Measurements from ENCODE around the gene MRPS7.

The MRPS7 gene

DNA sequence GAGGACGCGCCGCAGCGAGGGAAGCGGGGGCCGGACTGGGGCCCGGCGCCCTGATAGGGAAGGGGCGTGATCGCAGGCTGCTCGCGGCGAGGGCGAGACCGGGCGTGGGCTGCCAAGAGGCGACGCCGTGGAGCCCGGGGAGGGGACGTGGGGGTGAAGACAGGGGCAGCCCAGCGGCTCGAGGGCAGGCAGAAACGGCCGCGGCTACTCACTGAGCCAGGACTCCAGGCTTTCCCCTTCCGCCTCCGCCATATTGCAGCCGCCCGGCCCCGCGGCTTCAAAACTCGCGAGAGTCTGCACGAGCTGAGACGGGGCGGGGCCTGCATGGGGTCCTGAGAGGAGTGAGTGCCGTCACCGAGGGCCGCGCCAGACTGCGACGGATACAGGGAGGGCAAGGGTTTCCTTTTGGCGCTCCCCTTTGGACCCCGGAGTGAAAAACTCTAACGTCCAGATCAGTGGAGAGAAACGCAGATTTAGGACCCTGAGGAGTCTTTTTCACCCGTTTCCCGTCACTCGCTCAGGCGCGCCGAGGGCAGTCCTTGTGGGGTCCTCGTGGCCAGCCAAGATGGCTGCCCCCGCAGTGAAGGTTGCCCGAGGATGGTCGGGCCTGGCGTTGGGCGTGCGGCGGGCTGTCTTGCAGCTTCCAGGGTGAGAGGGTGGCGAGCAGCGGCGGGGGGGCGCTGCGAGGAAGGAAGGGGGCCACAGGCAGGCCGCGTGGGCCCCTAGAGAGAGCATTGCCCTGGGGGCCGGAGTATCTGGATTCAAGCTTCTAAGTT, at the start of gene MRPS7, which contains the start of gene GGA3:
Gene MRPS7, plus strand, starts transcription at position 544 of the 776 bp plus-strand sequence. Its CDS starts 22 bp downstream, at position 566.
Gene GGA3, minus strand, starts transcription at position 271 of the 776 bp plus-strand sequence. Its CDS starts 19 bp downstream, at position 252.
- peak; percentile 97 for DNase-seq

DNA sequence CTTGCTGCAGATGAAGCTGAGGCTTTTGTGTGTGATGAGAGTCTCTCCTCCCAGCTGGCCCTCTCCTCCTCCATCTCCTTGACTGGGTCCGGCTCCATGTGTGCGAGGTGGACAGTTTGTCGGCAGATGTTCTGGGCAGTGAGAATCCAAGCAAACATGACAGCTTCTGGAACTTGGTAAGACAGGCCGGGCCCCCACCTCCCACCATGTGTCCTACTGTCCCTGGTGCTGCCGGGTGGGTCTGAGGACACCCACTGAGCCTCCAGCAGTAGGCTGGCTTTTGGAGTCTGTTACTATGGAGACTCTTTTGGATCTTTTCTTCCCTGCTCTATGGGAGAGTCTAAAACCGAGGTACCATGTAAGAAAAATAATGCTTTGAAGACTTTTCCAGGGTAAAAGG, 43.5 kb upstream of the MRPS7 start:
- no peak for DNase-seq

GRCh38 chr17:75219815-75220214, 41.9 kb upstream of the MRPS7 start:
- DNase-seq, result no peak

DNA sequence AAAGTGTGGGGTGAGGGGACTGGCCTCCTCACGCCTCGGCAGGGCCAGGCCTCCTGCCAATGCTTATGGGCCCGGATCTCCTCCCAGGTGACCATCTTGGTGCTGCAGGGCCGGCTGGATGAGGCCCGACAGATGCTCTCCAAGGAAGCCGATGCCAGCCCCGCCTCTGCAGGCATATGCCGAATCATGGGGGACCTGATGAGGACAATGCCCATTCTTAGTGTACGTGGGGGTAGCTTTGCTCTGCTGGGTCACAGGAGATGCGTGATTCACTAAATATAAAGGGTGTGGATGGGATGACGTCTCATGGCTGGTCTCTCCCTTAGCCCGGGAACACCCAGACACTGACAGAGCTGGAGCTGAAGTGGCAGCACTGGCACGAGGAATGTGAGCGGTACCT, 36.7 kb upstream of the MRPS7 start:
- no peak for DNase-seq

DNA sequence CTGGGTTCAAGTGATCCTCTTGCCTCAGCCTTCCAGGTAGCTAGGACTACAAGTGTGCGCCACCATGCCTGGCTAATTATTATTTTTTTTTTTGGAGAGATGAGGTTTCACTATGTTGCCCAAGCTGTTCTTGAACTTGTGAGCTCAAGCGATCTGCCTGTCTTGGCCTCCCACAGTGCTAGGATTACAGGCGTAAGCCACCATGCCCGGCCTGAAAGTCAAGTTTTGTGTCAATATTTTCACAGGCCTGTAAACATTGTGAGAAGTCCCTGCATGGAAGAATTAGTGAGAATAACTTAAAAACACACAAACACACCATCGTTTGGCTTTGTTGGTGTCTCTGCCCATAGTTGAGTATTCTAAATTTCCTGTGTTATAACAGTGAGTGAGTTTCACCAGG, 34.0 kb upstream of the MRPS7 start:
- DNase-seq, result no peak

- no peak for DNase-seq
Measured at GRCh38 chr17:75228305-75228704, 33.4 kb upstream of the MRPS7 start.

GRCh38 chr17:75228847-75229246, 32.8 kb upstream of the MRPS7 start:
- no peak for DNase-seq

- no peak for DNase-seq
Measured at GRCh38 chr17:75231071-75231470, 30.6 kb upstream of the MRPS7 start.

DNA sequence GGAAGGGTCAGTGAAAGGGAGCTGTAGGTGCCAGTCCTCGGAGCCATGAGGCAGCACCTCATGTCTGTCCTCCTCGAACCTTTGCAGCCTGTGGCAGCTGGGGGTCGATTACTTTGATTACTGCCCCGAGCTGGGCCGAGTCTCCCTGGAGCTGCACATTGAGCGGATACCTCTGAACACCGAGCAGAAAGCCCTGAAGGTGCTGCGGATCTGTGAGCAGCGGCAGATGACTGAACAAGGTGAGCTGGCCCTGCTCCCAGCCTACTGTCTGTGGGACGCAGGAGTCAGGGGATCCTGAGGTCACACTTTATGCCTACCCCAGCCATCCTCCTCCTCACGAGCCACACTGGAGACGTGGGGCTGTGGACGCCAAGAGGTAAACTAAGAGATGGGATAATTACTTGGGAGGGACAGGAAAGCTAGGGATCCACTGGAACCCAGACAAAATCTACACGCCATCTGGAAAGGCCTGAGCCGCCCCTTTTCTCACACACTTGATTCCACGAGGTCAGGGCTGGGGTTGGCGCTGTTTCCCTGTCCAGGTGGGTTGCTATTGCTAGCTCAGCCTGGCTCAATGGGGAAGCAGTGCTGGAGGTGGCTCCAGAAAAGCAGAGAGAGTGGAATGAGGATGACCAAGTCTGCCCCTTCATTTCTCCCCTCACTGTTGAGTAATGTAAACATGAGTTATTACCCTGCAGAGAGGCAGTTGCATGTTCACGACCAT, 29.8 kb upstream of the MRPS7 start:
- no peak for DNase-seq

GRCh38 chr17:75232786-75233185, 28.9 kb upstream of the MRPS7 start:
- no peak for DNase-seq

- no peak for DNase-seq
Measured at GRCh38 chr17:75237100-75238014, 24.3 kb upstream of the MRPS7 start.

DNA sequence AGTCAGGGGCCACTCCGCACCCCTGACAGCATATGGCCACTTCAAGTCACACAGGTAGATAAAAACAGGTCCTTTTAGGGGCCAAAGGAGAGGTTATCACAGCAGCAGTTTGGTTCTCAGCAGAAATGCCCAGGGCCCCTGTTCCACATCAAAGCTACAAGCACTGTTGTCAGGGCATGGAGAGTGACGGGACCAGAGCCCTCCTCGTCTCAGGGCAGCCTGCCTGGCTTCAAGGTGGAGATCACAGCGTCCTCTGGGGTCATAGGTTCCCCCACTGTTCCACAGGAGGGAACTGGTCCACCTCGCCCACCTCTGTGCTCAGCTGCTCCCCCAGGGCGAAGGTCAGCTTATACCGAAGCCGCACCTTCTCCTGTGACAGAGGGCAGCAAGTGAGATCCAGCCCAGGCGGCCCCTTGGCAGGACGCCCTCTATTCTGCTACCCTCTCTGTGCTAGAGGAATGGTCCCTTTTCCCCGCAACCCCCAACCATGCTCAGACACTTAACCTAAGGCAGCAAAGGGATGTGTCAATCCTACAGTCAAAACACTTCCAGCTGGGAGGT, 23.6 kb upstream of the MRPS7 start:
- no peak for DNase-seq

DNA sequence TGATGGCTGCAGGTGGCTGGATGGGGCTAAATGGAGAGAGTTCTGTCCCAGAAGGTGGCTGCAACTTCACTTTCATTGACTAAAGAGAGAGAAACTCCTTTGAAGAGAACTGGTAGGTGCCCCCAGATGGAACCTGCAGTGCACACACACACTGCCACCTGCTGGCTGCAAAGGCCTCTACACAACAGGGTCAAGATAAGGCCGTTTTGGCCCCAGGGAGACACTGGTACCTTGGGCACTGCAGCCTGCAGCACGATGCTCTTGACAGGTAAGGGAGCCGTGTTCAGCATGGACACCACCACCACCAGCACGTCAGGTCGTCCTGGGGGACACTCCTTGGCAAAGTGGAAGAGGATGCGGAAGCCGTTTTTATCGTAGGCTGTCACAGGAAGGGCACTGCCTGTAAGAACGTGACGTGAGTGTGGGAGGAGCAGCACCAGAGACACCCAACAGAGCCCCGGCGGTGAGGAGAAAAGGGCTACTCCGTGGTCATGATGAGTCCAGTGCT, 22.9 kb upstream of the MRPS7 start:
- DNase-seq, result peak; percentile 62 to 66

- no peak for DNase-seq
Measured at GRCh38 chr17:75239214-75239613, 22.5 kb upstream of the MRPS7 start.

DNA sequence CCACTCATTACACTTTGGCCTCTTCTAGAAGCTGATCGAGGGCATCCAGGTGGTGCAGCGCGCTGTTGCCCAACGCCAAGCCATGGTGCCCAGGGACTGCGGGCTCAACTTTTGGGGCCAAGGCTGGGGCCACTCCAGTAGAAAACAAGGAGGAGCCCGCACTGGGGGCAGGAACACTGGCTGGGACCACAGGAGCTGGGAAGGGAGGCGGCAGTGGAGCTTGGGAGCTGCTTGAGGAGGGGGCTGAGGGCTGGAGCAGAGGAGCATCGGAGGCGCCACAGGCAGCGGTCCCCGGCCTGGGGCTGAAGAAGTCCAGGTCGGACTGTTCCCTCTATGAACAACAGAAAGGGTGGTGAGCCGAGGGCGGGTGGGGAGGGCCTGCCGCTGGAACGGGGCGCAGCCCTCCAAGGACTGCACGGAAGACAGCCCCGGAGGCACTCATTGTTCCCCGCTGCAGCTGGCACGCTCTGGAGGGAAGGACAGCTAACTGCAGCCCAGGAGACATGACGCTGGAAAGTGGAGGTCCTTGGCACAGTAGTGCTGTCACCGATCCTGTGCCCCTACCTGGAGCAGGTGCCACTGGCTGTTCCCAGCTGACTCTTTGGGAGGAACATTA, 21.8 kb upstream of the MRPS7 start:
- DNase-seq, result no peak

GRCh38 chr17:75240394-75241142, 21.1 kb upstream of the MRPS7 start:
- DNase-seq, result peak; percentile 38 to 47

DNA sequence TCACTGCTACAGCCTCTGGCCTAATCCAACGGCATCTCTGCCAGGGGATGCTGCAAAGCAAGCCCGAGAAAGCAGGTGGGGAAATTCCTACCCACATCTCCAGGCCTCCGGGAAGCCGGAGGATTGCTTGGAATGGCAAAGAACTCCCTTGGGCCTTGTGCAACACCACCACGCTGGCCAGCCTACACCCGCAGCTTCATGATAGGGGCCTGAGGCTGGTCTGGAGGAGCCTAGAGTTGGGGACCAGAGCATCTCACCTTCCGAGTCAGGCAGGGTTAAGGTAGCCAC, 20.6 kb upstream of the MRPS7 start:
- no peak for DNase-seq

DNA sequence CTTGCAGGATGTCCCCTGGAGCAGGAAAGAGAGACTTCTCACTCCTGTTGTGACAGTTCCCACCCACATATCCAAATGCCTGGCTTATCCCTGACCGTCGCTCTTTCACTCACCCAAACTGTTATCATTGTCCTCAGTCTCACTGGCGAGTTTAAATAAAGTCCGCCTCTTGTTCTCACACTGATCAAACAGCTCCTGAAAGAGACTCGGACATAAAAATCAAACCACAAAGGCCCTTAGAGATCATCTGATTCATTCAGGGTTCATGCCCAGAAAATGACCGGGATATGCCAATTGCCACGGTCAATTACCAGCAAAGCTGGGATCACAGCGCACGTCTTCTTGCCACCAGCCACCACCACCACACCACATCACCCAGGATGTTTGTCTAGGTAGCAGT, 20.2 kb upstream of the MRPS7 start:
- DNase-seq, result no peak

- DNase-seq, result no peak
Measured at GRCh38 chr17:75241996-75242460, 19.7 kb upstream of the MRPS7 start.

DNA sequence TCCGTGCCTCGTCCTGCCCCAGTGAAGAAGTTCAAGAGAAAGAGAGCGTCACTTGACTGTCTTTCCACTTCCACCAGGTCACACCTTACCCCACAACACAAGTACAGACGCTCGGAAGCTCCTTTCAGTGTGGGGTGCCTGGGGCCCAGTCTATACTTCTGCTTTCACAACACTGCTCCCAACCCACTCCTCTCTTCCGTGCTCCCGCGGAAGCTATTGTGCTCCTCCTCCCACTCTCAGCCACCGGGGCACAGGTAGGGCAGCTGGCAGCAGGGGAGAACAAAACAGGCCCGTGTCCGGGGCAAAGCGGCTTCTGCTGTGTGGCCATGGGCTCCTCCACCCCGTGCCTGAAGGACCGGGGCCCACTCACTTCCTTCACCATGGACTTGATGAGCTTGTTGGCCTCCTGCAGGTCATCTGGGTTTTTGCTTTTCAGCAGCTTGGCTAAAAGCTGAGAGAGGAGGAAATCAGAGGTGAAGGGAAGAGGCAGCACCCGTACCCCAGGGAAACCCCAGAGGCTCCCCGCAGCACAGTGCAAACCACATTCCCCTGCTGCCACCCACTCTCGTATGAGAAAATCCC, 19.1 kb upstream of the MRPS7 start:
- DNase-seq, result peak; percentile 22 to 40
